Islet of Langerhans (tissue), 1 donor: ENCODE data around the gene CILP2.

Experiments
- FAIRE-seq: peaks from one replicate; lab custom pipeline; 2011; peaks lifted over from hg19 to GRCh38; lab: Jason Lieb, UNC

CILP2 gene

GRCh38 chr19:19530423-19530804 is 7.7 kb upstream of the CILP2 start:
- FAIRE-seq, result no peak

- FAIRE-seq, result no peak
Observed at GRCh38 chr19:19530889-19531288, 7.2 kb upstream of the CILP2 start.

GRCh38 chr19:19531951-19532805 is 5.9 kb upstream of the CILP2 start:
- FAIRE-seq, result no peak

- FAIRE-seq, result no peak
Observed at GRCh38 chr19:19532806-19533701, 5.0 kb upstream of the CILP2 start.

GRCh38 chr19:19533841-19534240 is 4.2 kb upstream of the CILP2 start:
- FAIRE-seq, result no peak

- FAIRE-seq, result no peak
Observed at GRCh38 chr19:19534556-19535265, 3.4 kb upstream of the CILP2 start.

- no peak for FAIRE-seq
Observed at GRCh38 chr19:19535311-19536191, 2.5 kb upstream of the CILP2 start.

- FAIRE-seq, result no peak
Observed at GRCh38 chr19:19537075-19538048, 703 bp upstream of the CILP2 start.

- no peak for FAIRE-seq
Observed at GRCh38 chr19:19538785-19539166, 711 bp downstream of the CILP2 start.

GRCh38 chr19:19539698-19540063 is 1.6 kb downstream of the CILP2 start:
- no peak for FAIRE-seq

- FAIRE-seq, result no peak
Observed at GRCh38 chr19:19540064-19540714, 2.1 kb downstream of the CILP2 start.

GRCh38 chr19:19540715-19541515 is 2.9 kb downstream of the CILP2 start:
- no peak for FAIRE-seq

GRCh38 chr19:19541616-19542015 is 3.6 kb downstream of the CILP2 start:
- no peak for FAIRE-seq

GRCh38 chr19:19542507-19542906 is 4.4 kb downstream of the CILP2 start:
- FAIRE-seq, result no peak

- FAIRE-seq, result no peak
Observed at GRCh38 chr19:19543101-19543500, 5.0 kb downstream of the CILP2 start.

- FAIRE-seq, result no peak
Observed at GRCh38 chr19:19543640-19544039, 5.6 kb downstream of the CILP2 start.

- no peak for FAIRE-seq
Observed at GRCh38 chr19:19544257-19544953, 6.3 kb downstream of the CILP2 start.

GRCh38 chr19:19544954-19545591 is 7.0 kb downstream of the CILP2 start:
- no peak for FAIRE-seq
